NCI-H2107 (cell line): Measurements from ENCODE around the gene LAMA1.

Experiments
- DNase-seq: peaks from one replicate; lab custom pipeline; 2025; lab: John Stamatoyannopoulos, UW

LAMA1 gene

DNA sequence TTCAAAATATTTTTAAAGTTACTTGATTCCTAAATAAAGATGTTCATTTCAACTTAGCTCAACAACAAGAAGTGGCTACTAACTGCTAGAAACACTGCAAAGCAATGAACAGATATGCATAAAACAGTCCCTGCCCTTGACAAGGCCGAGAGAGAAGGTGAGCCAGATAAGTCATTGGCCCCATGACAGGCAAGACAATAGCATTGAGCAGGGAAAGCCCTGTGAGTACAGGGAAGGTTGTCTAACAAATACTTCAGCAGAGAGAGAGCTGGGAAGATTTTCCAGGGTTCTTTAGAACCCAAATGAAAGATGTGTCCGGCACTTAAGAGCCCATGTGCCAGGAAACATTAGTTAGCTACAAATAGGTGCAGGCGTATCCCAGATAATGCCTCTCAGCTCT lies 4.7 kb downstream of the LAMA1 start:
- no peak for DNase-seq

DNA sequence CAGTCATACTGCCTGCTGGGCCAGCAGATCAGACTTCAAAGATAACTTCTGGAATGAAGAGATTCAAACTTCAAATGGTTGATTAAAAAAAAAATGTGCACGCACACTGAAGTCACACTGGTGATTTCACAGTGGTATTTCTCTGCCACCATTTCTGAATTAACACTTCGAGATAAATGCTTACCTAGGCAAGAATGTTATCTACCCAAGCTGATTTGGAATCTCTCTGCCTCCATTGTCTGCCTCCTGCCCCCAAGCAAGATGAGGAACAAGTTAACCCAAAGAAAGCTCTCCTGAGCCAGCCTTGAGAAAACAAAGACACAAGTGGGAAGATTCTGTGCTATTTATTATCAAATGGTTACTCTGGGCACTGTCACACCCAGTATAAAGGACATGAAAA lies 6.5 kb downstream of the LAMA1 start:
- DNase-seq, result no peak

DNA sequence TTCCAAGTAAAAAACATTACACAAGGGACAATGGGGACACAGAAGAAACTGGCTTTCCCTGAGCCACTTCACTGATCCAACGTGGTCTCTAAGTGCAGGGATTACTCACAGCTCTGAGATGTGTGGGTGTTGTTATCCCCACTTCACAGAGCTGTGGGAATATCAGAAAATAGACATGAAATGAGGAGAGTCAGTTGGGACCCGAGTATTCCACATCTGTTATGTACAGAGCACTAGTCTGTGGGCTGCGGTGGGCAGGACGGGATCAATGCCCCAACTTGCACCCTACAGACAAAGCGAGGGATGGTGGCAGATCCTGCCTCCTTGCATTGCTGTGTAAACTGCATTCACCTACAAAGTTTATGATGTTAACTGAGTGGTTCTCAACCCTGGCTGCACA lies 11.7 kb downstream of the LAMA1 start:
- DNase-seq, result no peak

DNA sequence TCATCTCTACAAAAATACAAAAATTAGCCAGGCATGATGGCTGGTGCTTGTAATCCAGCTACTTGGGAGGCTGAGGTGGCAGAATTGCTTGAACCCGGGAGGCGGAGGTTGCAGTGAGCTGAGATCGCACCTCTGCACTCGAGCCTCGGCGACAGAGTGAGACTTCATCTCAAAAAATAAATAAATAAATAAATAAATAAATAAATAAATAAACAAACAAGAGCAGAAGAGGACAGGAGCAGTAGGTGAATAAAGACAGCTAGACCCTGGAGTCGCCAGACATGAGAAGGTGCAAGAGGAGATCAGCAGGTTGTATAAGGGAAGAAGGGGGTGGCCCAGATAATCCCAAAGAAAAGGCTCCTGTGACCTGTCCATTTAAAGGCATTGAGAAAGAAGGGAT lies 12.3 kb downstream of the LAMA1 start:
- DNase-seq, result no peak

DNA sequence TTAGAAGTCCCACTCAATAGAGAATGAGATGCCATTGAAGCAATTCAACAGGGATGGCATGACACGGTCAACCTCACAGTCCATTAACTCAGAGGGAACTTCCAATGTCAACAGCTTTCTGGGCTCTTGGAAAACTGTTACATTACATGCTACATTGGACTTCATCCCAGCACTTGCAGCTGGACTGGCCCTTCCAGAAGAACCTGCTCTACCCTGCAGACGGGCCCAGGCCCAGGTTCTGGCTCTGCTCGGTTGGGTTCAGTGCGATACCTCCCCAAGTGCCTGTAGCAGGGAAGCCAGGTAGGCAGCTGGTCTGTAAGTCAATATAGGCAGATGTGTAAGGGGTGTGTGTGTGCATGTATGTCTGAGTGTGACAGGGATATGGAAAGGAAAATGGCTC lies 12.9 kb downstream of the LAMA1 start:
- no peak for DNase-seq

DNA sequence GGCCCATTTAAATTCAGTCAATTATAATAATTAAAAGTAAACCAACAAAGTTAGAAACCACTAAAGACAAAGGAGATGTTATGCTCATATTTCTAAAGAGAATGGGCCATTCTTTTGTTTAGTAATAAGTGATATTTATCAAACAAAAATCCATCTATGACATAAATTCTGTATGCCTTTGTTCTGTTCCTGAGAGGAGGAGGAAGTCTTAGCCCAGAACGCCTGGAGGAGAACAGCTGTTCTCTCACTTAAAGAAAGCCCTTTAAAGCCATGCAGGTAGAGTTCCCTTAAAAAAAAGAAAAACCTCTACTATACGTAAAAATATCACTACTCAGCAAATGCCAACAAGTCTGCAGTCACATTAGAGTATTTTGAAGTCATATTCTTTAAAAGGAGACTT lies 15.5 kb downstream of the LAMA1 start:
- no peak for DNase-seq

DNA sequence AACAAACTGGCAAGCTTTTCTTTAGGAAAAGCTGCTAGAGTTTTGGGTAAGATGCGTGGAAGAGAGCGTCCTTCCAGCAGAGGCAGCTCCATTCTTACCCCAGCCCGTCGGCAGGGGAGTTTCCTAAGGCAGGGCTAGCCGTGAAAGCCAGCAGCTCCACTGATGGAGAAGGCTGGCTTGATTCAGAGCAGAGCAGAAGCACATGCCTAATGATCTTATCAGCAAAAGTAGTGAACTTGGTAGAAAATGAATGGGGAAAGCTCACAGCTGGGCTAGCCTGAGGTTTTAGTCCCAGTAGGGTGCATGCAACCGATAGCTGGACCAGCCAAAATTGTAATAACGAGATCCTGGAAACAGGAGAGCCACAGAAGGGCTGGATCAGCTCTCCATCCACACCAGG lies 20.8 kb downstream of the LAMA1 start:
- DNase-seq, result no peak

DNA sequence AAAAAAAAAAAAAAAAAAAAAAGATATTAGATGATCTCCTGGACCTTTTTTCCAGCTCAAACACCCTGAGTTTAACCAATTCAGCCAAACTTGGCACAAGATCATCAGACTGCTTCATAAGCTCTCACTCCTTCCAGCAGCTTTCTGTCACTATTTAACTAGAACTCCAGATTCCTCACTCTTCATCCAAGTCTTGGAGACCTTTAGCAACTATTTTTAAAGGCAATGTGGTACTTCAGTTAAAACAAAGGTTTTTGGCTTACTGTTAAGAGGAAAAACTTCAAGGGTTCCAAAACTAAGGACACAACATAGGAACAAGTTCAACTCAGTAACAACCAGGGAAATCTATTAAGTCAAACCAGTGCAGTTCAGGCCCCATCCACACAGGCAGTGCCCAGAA lies 23.2 kb downstream of the LAMA1 start:
- no peak for DNase-seq

DNA sequence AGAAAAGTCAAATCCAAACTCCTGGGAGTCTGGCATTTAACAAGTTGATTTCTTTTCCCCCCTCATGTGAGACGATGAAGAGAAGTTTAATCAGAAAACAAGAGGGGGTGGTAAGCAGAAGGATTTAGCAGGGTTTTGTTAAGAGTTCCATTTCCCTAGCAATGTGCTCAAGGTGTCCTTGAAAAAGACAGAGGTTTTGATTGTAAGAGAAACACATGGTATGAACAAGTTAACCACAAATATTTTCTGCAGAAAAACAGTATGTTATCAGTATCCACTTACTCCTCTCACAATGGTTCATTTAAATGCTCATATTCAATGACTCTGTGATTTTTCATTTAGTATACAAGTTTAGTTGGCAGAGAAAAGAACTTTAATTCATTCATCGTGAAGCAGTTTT lies 26.8 kb downstream of the LAMA1 start:
- no peak for DNase-seq

DNA sequence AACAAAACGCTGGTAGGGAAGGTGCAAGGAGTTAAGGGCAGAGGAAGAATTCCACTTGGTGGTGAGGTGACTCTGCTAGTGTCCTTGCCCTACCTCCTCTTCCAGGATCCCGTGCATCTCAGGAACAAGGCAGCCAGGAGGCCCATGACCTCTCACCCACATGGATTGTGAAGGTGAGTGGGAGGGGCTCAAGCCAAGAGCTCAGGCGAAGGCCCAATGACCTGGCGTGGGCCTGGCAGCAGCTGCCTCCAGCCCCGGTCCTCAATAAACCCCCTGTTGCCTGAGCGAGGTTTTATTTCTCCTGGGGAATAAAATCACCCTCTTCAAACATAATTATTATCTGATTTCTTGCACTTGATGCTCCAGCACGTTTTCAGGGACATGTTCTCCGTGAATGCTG lies 28.2 kb downstream of the LAMA1 start:
- no peak for DNase-seq

DNA sequence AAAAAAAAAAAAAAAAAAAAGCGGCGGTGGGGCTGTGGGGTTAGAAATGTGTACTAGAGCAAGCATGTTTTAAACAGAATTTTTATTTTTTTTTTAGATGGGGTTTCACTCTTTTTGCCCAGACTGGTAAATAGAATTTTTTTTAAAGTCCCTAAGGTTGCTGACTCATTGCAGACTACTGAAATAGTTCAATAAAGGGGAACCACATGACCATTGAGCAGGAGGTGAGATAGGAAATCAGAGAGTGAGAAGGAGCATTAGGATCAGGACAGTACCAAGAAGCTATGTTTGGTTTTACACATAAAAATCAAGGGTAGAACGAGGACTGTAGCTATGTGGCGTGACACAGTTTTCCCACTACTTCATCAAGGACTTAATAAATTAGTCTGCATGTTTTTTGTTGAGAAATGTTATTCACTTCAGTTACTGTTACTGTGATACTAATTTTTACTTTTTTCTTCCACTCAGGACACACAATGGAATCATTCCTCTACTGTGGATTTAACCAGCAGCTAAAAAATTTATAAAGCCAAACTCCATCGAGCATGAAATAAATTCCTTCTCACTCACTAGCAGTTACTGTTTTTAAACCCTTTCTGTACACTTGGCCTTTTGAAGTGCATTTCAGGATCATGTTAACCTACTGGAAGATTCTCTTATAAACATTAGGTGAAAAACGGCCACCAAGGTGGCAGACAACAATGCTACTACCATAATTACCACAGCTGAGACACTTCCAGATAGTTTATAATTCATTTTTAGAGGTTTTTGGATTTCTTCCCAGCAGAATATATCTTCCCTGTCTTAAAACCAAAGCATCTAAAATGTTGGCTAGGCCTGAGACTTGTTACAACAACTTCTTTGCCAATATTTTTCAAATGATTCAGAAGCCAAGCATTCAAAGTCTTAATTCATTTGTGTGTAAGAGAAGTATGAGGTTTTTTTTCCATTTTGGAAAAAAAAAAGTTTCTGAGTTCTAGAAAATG lies 33.2 kb downstream of the LAMA1 start:
- DNase-seq, result no peak

DNA sequence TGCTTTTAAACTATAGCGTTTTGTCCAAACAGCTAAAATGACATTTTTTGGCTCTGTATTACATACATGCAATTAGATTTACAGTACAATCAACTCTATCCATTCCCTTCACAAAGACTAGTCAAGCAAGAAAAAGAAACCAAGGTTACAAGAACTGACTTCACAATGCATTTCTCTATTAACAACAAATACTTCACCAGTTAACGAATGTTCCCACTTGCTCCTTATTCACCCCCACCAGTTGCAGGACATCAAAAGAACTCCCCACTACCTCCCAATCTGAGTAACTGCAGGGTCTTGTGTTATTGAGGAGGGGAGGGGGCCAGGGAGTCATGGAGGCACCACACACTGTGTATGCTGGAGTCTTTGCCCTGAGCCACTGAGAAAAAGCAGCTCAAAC lies 34.9 kb downstream of the LAMA1 start:
- DNase-seq, result no peak

DNA sequence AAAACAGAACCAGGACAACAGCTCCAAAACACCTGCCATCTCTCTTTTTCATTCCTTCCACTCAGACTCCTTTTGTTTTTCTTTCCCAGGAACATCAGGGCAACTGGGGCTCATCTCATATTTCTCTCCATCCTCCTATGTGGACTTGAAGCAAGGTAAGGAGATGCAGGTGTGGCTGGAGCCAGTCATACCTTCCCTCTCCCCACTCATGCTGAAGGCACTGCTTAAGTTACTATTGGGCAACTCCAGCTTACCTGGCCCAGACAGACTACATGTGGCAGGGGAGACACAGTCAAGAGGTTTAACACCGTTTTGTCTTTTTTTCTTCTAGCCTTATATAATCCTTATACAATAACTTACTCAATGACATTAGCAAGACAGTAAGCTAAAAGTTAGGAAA lies 38.4 kb downstream of the LAMA1 start:
- DNase-seq, result no peak

DNA sequence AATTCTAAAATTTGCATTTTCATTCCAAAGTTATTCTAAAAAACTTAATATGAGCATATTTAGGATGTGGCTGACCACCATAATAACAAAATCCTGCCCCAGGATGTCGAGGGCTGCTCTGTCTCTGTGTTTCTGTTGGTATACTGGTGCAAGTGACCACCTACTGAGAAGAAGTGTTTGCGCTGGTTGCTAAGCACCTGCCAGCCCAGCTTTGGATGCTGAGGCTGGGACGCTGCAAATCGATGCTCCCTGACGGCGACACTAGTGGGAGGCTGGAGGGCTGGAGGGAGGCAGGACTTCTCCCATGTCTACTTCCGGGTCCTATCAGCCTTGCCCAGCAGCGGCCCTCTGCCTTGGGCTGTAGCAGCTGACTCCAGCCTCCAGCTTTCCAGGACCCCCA lies 45.0 kb downstream of the LAMA1 start:
- no peak for DNase-seq

DNA sequence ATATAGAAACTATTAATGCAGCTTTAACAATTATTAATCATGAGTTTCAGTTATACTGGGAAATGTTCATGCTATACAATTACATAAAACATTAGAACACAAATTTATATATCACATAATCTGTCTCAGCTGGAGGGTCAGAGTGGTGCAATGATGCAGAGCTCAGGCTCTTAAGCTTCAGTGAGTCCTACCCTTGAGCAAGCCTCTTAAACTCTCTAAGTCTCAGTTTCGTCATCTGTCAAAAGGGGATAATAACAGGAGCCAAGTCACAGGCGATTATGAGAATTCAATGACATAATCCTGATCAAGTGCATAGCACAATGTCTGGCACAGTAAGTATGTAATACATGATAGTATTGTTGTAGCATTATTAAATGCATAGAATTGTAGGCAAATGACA lies 46.0 kb downstream of the LAMA1 start:
- DNase-seq, result no peak

DNA sequence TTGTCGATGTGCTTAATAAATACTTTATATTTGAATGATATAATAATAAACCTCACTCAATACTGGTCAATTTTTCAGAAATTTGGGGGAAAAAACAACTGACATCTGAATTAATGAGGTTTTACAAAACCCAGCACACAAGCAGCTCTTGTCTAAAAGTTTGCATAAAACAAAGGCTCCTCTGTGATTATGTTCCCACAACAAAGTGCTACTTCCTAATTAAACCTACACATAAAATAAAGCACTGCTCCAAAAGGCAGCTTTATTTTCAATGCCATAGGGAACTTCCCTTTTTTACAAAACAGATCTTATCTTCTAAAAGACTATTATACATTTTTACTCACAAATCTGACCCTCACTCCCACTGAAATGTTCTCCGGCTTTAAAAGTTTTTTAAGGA lies 47.1 kb downstream of the LAMA1 start:
- no peak for DNase-seq

DNA sequence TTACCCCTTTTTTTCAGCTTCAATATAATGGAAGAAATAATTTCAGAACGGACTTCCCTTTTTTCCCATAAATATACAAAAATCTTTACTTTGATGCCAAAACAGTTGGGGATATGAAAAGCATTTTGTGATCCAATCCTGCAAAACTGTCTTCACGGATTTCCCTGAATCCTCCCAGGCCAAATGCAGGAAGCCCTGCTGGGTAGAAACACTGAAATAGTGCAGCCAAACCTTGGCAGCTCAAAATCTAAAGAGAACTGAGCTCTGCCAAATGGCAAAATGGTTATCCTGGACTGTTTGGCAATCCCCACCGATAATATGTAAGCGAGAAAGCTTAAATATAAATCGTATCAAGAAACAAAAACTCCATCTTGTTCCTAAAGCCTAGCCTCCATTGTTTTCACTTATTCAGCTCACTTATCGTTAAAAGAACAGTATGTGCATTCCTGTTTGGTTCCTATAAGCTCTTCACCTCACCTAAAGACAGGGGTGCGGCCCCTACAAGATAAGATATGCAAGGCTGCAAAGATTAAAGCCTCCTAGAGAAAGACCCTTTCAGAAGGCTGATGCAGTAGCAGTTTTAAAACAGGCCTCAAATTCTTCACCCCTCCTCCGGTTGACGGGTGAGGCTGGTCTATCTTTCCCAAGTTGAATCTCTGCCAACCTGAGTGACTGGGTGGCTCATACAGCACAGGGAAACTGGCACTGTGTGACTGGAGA lies 48.6 kb downstream of the LAMA1 start:
- DNase-seq, result no peak

DNA sequence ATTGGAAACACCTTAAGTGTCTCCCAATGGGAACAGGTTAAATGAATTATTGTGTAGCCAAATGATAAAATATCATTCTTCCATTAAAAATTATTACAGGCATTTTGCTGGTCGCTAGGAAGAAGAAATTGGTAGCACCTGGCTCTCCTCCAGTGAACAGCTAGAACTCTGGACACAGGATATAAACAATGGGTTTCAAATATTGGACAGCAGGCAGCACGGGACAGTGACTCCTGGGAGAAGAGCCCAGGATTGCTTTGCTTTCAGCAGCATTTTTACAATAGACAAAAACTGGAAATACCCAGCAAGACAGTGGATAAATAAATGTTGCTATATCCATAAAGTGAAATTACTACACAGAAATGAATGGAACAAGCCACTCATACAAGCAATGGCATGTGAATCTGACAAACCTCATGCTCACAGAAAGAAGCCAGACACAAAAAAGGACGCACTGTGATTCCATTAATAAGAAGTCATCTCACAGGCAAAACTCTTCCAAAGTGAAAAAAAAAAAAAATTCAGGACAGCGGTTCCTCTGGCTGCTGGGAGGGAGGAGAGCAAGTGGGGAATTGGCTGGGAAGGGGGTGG lies 50.5 kb downstream of the LAMA1 start:
- no peak for DNase-seq

DNA sequence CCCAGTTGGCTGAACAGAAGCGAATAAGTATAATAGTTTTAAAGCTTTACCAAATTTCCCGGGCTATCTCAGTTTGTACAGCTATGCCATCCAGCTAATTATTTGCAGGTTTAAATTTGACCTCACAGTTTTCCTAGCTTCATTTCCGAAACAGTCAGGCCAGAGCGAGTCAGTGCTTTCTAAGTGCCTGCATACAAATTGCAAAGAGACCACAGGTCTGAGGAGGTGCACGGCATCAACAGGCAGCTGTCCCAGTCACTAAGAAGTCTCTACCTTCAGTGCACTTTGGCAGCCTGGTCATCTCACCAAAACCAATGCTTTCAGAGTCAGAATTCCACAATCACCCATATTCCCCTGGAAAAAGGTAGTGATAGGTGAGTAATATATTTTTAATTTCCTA lies 51.9 kb downstream of the LAMA1 start:
- DNase-seq, result no peak

DNA sequence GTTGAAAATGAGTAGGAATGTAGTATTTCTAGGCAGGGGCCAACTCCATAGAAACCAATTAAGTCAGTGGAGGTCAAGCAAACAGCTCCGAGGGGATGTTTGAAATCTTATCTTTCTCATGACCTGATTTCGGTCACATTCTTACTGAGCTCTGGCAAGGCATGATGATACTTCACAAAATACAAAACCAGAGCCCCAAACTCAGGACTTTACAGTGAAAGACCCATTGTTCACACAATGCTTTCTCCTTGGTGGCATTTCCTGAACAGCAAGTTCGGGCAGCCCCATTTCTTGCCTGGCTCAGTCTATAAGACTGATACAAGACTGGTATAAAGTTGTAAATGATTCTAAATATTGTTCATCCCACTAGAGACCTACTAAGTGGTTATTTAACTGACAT lies 53.3 kb downstream of the LAMA1 start:
- DNase-seq, result no peak

DNA sequence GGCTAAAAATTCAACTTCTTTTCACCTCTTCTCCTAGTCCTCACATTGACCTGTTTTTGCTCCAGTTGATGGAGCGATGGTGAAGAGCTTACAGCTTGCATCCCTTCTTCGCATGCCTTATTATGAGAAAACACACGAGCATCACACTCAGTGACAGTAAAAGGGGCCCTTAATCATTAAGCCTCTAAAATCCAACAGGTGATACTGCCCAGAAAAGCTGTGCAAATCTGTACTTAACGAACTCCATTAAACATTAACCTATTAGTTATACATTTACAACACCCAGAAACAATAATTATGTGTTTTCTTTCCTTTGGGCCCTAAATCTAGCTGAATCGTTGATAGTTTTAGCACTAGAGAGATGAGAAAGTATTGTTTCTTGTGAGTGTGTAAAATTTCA lies 54.8 kb downstream of the LAMA1 start:
- no peak for DNase-seq

DNA sequence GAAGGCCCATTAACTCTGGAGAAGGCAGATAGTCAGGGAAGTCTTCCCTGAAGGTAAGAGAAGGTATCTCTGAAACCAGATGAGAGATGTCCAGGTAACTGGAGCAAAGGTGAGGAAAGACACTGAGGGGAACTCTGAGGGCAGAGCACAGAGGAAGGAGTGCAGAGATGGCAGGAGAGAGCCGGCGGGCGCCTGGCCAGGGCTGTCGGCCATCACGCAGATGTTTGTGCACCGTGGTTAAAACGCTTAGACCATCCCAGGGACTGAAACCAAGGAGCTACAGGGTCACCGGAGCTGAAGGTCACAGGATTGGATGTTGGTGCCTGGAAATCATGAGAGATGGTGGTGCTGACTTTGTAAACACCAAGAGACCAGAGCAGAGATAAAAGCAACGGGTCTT lies 55.4 kb downstream of the LAMA1 start:
- no peak for DNase-seq

DNA sequence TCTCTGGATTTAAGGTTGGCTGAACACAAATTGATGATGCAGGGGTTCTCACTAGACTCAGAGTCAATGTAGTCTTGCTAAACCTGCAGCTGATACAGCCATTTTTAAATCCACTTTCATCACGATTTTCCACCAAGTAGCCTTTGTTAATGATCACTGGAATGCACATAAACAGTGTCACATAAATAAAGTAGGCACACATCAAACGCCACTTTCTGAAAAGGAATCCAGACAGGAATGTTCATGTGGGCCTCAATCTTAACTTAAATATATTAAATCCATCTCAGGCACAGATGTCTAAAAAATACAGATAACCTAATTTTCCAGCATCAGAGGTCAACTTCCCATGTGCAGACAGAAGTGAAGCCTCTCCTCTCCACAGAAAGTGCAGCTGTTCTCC lies 58.3 kb downstream of the LAMA1 start:
- no peak for DNase-seq
